Adrenal gland (tissue), 12 donors: ENCODE data around the gene KIF26B. TPM values are rescaled to one million over a fixed set of nuclear protein-coding genes. Genes with fewer than 3 reads are reported as not detected.

ENCODE experiments used
- DNase-seq, 7 donors: peaks; one replicate each; pipeline ENCODE4 v3.0.0-alpha.2; 2019 to 2020
- H3K27ac ChIP-seq, 5 donors: fragments of 200-600 bp; sonication (generic) in 4 of 5; 1 replicate in 3 of 5; 2 replicates in 2 of 5; pipeline versions ENCODE4 v1.5.1 to v1.8.0; 2016 to 2020; ENCODE audit warnings: mild to moderate bottlenecking in 1 of 5
- H3K27me3 ChIP-seq: fragments of 200-600 bp; 2 replicates; pipeline ENCODE4 v1.8.0; 2021
- H3K36me3 ChIP-seq, 2 donors: fragments of 200-600 bp; replicated peaks in 1 of 2; 1 replicate in 1 of 2; 2 replicates in 1 of 2; pipeline versions ENCODE4 v1.5.1 to v1.8.0; 2018 to 2022
- H3K4me1 ChIP-seq, 2 donors: fragments of 200-600 bp; replicated peaks in 1 of 2; 1 replicate in 1 of 2; 2 replicates in 1 of 2; pipeline versions ENCODE4 v1.5.1 to v1.8.0; 2018 to 2021
- H3K4me3 ChIP-seq, 4 donors: fragments of 200-600 bp; sonication (generic) in 3 of 4; one replicate each; pipeline ENCODE4 v1.5.1; 2016 to 2018
- H3K9me3 ChIP-seq, 3 donors: fragments of 200-600 bp; sonication (generic) in 1 of 3; replicated peaks in 1 of 3; 1 replicate in 2 of 3; 2 replicates in 1 of 3; pipeline versions ENCODE4 v1.5.1 to v1.8.0; 2016 to 2021
- CTCF ChIP-seq, 6 experiments: fragments of 450-650 bp in 4 of 6; fragments of 200-600 bp in 2 of 6; sonication (generic) in 1 of 6; IDR thresholded peaks; 1 replicate in 5 of 6; 2 replicates in 1 of 6; pipeline versions ENCODE4 v1.5.1 to v1.8.0; 2016 to 2021; ENCODE audit warnings: antibody characterized with exemption in 6 of 6, mild to moderate bottlenecking in 2 of 6, moderate library complexity in 1 of 6
- POLR2A ChIP-seq, 2 donors: fragments of 450-650 bp; IDR thresholded peaks; one replicate each; pipeline ENCODE4 v1.6.1; 2017; ENCODE audit warnings: antibody characterized with exemption in 2 of 2, mild to moderate bottlenecking in 2 of 2, moderate library complexity in 1 of 2
- WGBS, 4 donors: extraction: QIAGEN DNeasy Blood & Tissue Kit in 2 of 4; methylation state at CpG; one replicate each; pipeline versions ENCODE4 v1.1.5 to v1.1.7; 2013 to 2017; 5-methylcytosine and 5-hydroxymethylcytosine counted together
- intact Hi-C, 2 donors: fragments of 100-400 bp; cut with DNase I; formaldehyde crosslinking; loops; one replicate each; pipeline versions ENCODE4 v1.14.1 to v1.15.0; 2022 to 2023
- polyA plus RNA-seq, 3 donors: library from polyadenylated mRNA; stranded (reverse); fragments of 200-250 nt in 2 of 3; fragments of 350-450 nt in 1 of 3; fragmentation: Illumina TruSeq in 1 of 3; extraction: RNeasy Lipid Tissue Mini Kit (QIAGEN cat#74804) in 1 of 3; gene quantifications; one replicate each; pipeline ENCODE4 v1.2.3, GENCODE V29; 2013 to 2014
- total RNA-seq, 9 donors: library from RNA; depleted of rRNA in 4 of 9; stranded (reverse); fragments of >200 nt in 4 of 9; fragments of 120-200 nt in 1 of 9; fragmentation: NEBNext Ultra II Directional in 1 of 9; extraction: Animal tissue kit (Norgen Biotek cat#: 25700) in 1 of 9; gene quantifications; one replicate each; pipeline versions ENCODE4 v1.1.0 to v1.2.4, GENCODE V29; 2013 to 2023
- donor health status: healthy with polysubstance abuse.
- donor health status: Bipolar disorder and iron deficiency.
- donor health status: DM: yes; HTN: yes; CAD: no.
- donor health status: DM: no; HTN: no; CAD: no.
- donor health status: DM: no; HTN: no; CAD: no.
- donor health status: DM: yes; HTN: yes; CAD: no.

KIF26B gene
- total and polyA plus RNA-seq, 12 donors = 0.20 to 4.6 (median 2.6) TPM

- WGBS, 4 donors = 74 to 82% (median 78%) methylated on average over 18 of the region's 18 CpGs
- intact Hi-C loops = no loop called here
- no peaks in the 10 kb centered on the region for H3K4me1 ChIP-seq
- DNase-seq = peak in 1 of 7 donors; percentile 8
- no peak overlapping the region for H3K4me3 ChIP-seq
- TF ChIP-seq POLR2A (IDR thresholded peaks at IDR 0.05) (no peak), CTCF (IDR thresholded peaks at IDR 0.05) (no peak)
- H3K27me3 ChIP-seq = no peaks in the 10 kb centered on the region
- H3K9me3 ChIP-seq = peaks cover 0 to 4% (median 0%) of the 10 kb centered on the region in 3 donors
- no peaks in the 10 kb centered on the region for H3K36me3 ChIP-seq
- peak overlapping the region in 1 of 5 donors; percentile 34 for H3K27ac ChIP-seq
These were observed 93.5 kb downstream of the KIF26B start for GRCh38 chr1:245248231-245248731.

GRCh38 chr1:245255783-245256182 lies 101.0 kb downstream of the KIF26B start:
- no peaks in the 10 kb centered on the region for H3K36me3 ChIP-seq
- DNase-seq = no peak
- intact Hi-C loops = no loop called here
- no peaks in the 10 kb centered on the region for H3K9me3 ChIP-seq
- H3K4me1 ChIP-seq = no peaks in the 10 kb centered on the region
- no peak overlapping the region for H3K4me3 ChIP-seq
- H3K27me3 ChIP-seq = no peaks in the 10 kb centered on the region
- 47 to 68% (median 56%) methylated on average over 3 of the region's 3 CpGs for WGBS, 4 donors
- H3K27ac ChIP-seq = no peak overlapping the region
- TF ChIP-seq CTCF (IDR thresholded peaks at IDR 0.05) (no peak), POLR2A (IDR thresholded peaks at IDR 0.05) (no peak)

- no peaks in the 10 kb centered on the region for H3K9me3 ChIP-seq
- no peak for TF ChIP-seq CTCF (IDR thresholded peaks at IDR 0.05)
- no peak for TF ChIP-seq POLR2A (IDR thresholded peaks at IDR 0.05)
- no peaks in the 10 kb centered on the region for H3K27me3 ChIP-seq
- no peak for DNase-seq
- H3K4me1 ChIP-seq = no peaks in the 10 kb centered on the region
- H3K4me3 ChIP-seq = no peak overlapping the region
- WGBS, 4 donors = 61 to 74% (median 67%) methylated on average over 6 of the region's 6 CpGs
- H3K36me3 ChIP-seq = no peaks in the 10 kb centered on the region
- H3K27ac ChIP-seq = no peak overlapping the region
- intact Hi-C loops = no loop called here
These were observed 101.7 kb downstream of the KIF26B start for GRCh38 chr1:245256528-245256927.

GRCh38 chr1:245258271-245258920 lies 103.6 kb downstream of the KIF26B start:
- Histone ChIP-seq H3K27ac (no peak overlapping the region), H3K4me1 (no peaks in the 10 kb centered on the region), H3K9me3 (no peaks in the 10 kb centered on the region), H3K4me3 (no peak overlapping the region), H3K36me3 (no peaks in the 10 kb centered on the region), H3K27me3 (no peaks in the 10 kb centered on the region)
- no peak for TF ChIP-seq POLR2A (IDR thresholded peaks at IDR 0.05)
- TF ChIP-seq CTCF (IDR thresholded peaks at IDR 0.05) = no peak
- WGBS, 4 donors = 60 to 80% (median 73%) methylated on average over 6 to 12 of the region's 12 CpGs
- DNase-seq = no peak
- intact Hi-C loops = no loop called here
